PC-9 (cell line): ENCODE measurements around the gene FAM25G. TPM values are rescaled to one million over a fixed set of nuclear protein-coding genes. Genes with fewer than 3 reads are reported as not detected.
"Not testable (repeated sequence)": the region's sequence is repeated elsewhere in the genome, so short reads cannot be mapped to it uniquely, and the experiment has no call there.

ENCODE experiments used
- BruUV-seq: library from RNA; stranded (reverse); fragments of 400-500 nt; replicated peaks from 2 replicates; lab custom pipeline; 2021; lab: Mats Ljungman, UMichigan
- CTCF ChIA-PET: fragments of 300-600 bp; sonication (Branson Sonifier 250); formaldehyde crosslinking; loops from one replicate; lab custom pipeline; 2022; ENCODE audit warnings: antibody characterized with exemption; lab: Charles Lee
- POLR2A ChIA-PET: fragments of 300-600 bp; sonication (Branson Sonifier 250); formaldehyde crosslinking; loops from one replicate; lab custom pipeline; 2022; ENCODE audit warnings: antibody characterized with exemption; ENCODE audit not compliant: unreplicated experiment; lab: Charles Lee
- DNase-seq, 2 experiments: peaks; one replicate each; pipeline versions ENCODE4 v3.0.0 to v3.0.0-alpha.2; 2015 to 2022; ENCODE audit warnings: mixed read lengths in 1 of 2
- H2AFZ ChIP-seq: fragments of 200-600 bp; sonication (generic); 2 replicates; pipeline ENCODE4 v1.8.1; 2017; ENCODE audit warnings: antibody characterized with exemption
- H3F3A ChIP-seq: fragments of 200-600 bp; sonication (generic); 2 replicates; pipeline ENCODE4 v1.8.1; 2017; ENCODE audit warnings: antibody characterized with exemption, mild to moderate bottlenecking, low read depth; ENCODE audit not compliant: insufficient read depth
- H3K27ac ChIP-seq: fragments of 200-600 bp; sonication (generic); 2 replicates; pipeline ENCODE4 v1.6.1; 2016; ENCODE audit warnings: mixed run types
- H3K27me3 ChIP-seq: fragments of 200-600 bp; sonication (generic); 2 replicates; pipeline ENCODE4 v1.6.1; 2016; ENCODE audit warnings: low read depth, mixed run types; ENCODE audit not compliant: insufficient read depth
- H3K36me3 ChIP-seq: fragments of 200-600 bp; sonication (generic); 2 replicates; pipeline ENCODE4 v1.6.1; 2016; ENCODE audit warnings: low read depth, mixed run types
- H3K4me1 ChIP-seq: fragments of 200-600 bp; sonication (generic); replicated peaks from 2 replicates; pipeline ENCODE4 v1.6.1; 2016; ENCODE audit warnings: mixed run types; ENCODE audit not compliant: insufficient read depth
- H3K4me2 ChIP-seq: fragments of 200-600 bp; sonication (generic); 2 replicates; pipeline ENCODE4 v1.6.1; 2017; ENCODE audit warnings: mixed run types
- H3K4me3 ChIP-seq: fragments of 200-600 bp; sonication (generic); 2 replicates; pipeline ENCODE4 v1.6.1; 2016; ENCODE audit warnings: mixed run types
- H3K79me2 ChIP-seq: fragments of 200-600 bp; sonication (generic); 2 replicates; pipeline ENCODE4 v1.6.1; 2017; ENCODE audit warnings: low read depth, mixed run types
- H3K9me2 ChIP-seq: fragments of 200-600 bp; sonication (generic); 2 replicates; pipeline ENCODE4 v1.8.1; 2017; ENCODE audit warnings: mild to moderate bottlenecking; ENCODE audit not compliant: insufficient read depth
- H3K9me3 ChIP-seq: fragments of 200-600 bp; sonication (generic); 2 replicates; pipeline ENCODE4 v1.8.1; 2016; ENCODE audit warnings: low read depth; ENCODE audit not compliant: insufficient read depth
- H4K20me1 ChIP-seq: fragments of 200-600 bp; sonication (generic); 2 replicates; pipeline ENCODE4 v1.8.1; 2017; ENCODE audit not compliant: insufficient read depth
- intact Hi-C: fragments of 100-400 bp; cut with micrococcal nuclease; formaldehyde crosslinking; loops from one replicate; pipeline ENCODE4 v1.10.0; 2022; ENCODE audit not compliant: unreplicated experiment
- total RNA-seq: library from RNA; stranded (reverse); gene quantifications from 2 replicates; pipeline ENCODE4 v1.2.3, GENCODE V29; 2021
- TF ChIP-seq, protein P1 (sequence below): fragments of 200-600 bp; sonication (generic); conservative IDR thresholded peaks from 2 replicates; pipeline ENCODE4 v1.6.1; 2017; ENCODE audit warnings: mixed run types, antibody characterized with exemption, mild to moderate bottlenecking, moderate library complexity

Gene FAM25G
- total RNA-seq, 1 experiment from 2014 or later = 3.2 TPM

DNA sequence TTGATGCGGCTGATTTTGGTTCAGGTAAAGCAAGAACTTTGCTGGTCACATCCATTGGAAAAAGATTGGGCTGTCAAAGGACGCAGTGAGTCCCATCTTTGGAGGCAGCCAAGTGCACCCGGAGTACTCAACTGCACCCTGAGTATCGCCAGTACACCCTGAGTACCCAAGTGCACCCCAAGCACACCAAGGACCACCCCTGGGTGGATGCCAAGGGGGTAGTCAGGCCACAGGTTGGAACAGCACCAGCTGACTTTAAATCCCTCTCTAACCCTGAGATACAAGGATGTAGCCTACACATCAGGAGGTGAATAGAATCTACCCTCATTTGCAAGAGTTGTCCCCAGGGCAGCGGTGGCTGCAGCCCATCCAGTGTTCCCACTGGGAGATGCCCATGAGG, 24.0 kb downstream of the FAM25G start:
- H3K27me3 ChIP-seq, H3K4me2 ChIP-seq, H3K9me2 ChIP-seq, H3K36me3 ChIP-seq, CTCF ChIA-PET, H3K4me3 ChIP-seq, BruUV-seq, DNase-seq, H3K79me2 ChIP-seq, POLR2A ChIA-PET, H4K20me1 ChIP-seq, H3F3A ChIP-seq, H3K9me3 ChIP-seq, H2AFZ ChIP-seq, H3K27ac ChIP-seq, intact Hi-C loops: not testable (repeated sequence)
- H3K4me1 ChIP-seq = peaks cover 11% of the 10 kb centered on the region

DNA sequence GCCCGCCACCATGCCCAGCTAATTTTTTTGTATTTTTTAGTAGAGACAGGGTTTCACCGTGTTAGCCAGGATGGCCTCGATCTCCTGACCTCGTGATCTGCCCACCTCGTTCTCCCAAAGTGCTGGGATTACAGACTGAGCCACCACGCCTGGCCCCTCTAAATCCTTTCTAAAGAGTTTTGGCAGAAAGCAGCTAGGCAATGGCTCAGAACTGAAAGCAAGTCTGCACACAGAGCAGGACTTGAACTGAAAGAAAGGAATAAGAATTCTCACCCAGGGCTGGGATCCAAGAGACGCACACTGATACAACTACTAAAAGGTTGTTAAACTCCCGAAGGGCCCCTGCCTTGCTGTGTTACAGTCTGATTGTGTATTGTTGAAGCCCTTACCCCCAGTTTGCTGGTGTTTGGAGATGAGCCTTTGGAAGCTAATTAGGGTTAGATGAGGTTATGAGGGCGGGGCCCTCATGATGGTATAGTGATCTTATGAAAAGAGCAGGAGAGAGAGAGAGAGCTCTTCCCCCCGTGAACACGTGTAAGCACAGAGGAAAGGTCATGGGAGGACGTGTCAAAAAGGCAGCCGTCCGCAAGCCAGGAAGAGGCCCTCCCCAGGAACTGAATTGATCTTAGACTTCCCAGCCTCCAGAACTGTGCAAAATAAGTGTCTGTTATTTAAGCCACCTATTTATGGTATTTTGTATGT, 26.1 kb downstream of the FAM25G start:
- CTCF ChIA-PET = not testable (repeated sequence)

GRCh38 chr10:47462577-47463358, 28.7 kb downstream of the FAM25G start:
- POLR2A ChIA-PET, BruUV-seq, H3K79me2 ChIP-seq, intact Hi-C loops, H3K4me2 ChIP-seq, H3K36me3 ChIP-seq, DNase-seq, H3K27me3 ChIP-seq, H2AFZ ChIP-seq, CTCF ChIA-PET, H3K9me2 ChIP-seq, H3K9me3 ChIP-seq, H4K20me1 ChIP-seq, H3F3A ChIP-seq, H3K4me3 ChIP-seq: not testable (repeated sequence)
- Histone ChIP-seq H3K4me1 (peaks cover 40% of the 10 kb centered on the region), H3K27ac (peak overlapping the region; percentile 61)

More for the DNA sequence above, 26.1 kb downstream of the FAM25G start:
- H3K4me2 ChIP-seq, H3F3A ChIP-seq, H3K9me2 ChIP-seq, H3K27me3 ChIP-seq, H2AFZ ChIP-seq, H4K20me1 ChIP-seq, H3K79me2 ChIP-seq, H3K36me3 ChIP-seq, BruUV-seq, H3K9me3 ChIP-seq, DNase-seq, H3K4me3 ChIP-seq, H3K27ac ChIP-seq, POLR2A ChIA-PET, intact Hi-C loops: not testable (repeated sequence)
- peaks cover 25% of the 10 kb centered on the region for H3K4me1 ChIP-seq

- intact Hi-C loops, H4K20me1 ChIP-seq, H3K79me2 ChIP-seq, H3K27me3 ChIP-seq, POLR2A ChIA-PET, H3F3A ChIP-seq, CTCF ChIA-PET, H3K9me3 ChIP-seq, BruUV-seq, H3K36me3 ChIP-seq, H3K9me2 ChIP-seq: not testable (repeated sequence)
- peak overlapping the region; percentile 86 for H3K4me2 ChIP-seq
- DNase-seq = peak; percentile 59 to 64
- TF ChIP-seq, protein P1, sequence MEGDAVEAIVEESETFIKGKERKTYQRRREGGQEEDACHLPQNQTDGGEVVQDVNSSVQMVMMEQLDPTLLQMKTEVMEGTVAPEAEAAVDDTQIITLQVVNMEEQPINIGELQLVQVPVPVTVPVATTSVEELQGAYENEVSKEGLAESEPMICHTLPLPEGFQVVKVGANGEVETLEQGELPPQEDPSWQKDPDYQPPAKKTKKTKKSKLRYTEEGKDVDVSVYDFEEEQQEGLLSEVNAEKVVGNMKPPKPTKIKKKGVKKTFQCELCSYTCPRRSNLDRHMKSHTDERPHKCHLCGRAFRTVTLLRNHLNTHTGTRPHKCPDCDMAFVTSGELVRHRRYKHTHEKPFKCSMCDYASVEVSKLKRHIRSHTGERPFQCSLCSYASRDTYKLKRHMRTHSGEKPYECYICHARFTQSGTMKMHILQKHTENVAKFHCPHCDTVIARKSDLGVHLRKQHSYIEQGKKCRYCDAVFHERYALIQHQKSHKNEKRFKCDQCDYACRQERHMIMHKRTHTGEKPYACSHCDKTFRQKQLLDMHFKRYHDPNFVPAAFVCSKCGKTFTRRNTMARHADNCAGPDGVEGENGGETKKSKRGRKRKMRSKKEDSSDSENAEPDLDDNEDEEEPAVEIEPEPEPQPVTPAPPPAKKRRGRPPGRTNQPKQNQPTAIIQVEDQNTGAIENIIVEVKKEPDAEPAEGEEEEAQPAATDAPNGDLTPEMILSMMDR = peak; percentile 53; the same call in 1 of the 2 replicates
- peaks cover 40% of the 10 kb centered on the region for H3K4me1 ChIP-seq
- H3K27ac ChIP-seq = peak overlapping the region; percentile 83
- peak overlapping the region; percentile 60; the same call in 1 of the 2 replicates for H2AFZ ChIP-seq
- H3K4me3 ChIP-seq = peak overlapping the region; percentile 56; the same call in 1 of the 2 replicates
These were observed 30.2 kb downstream of the FAM25G start for GRCh38 chr10:47461261-47461687.
